ENCODE data around the gene SRMS. TPM values are rescaled to one million over a fixed set of nuclear protein-coding genes. Genes with fewer than 3 reads are reported as not detected.

SRMS gene
- total and polyA plus RNA-seq, 2 of the 13 experiments (the other 11 are each of a cell fraction or from before 2014, with no cell fraction given) = not detected

GRCh38 chr20:63587776-63588591, 40.4 kb upstream of the SRMS start (continued):
- TF ChIP-seq ZNF609 (CRISPR knock-in tag; IDR thresholded peaks at IDR 0.05; ENCODE audit: borderline replicate concordance) (no peak), ZNF407 (CRISPR knock-in tag; IDR thresholded peaks at IDR 0.05; ENCODE audit: not compliant biosample characterization) (no peak), FOXA3 (CRISPR knock-in tag; IDR thresholded peaks at IDR 0.05) (peak; percentile 18; the same call in 1 of the 2 replicates), ZNF333 (CRISPR knock-in tag; IDR thresholded peaks at IDR 0.05; ENCODE audit: borderline replicate concordance) (no peak; the same call in 1 of the 2 replicates), ZNF260 (CRISPR knock-in tag; IDR thresholded peaks at IDR 0.05; ENCODE audit: borderline replicate concordance, low read depth) (no peak), ZSCAN29 (CRISPR knock-in tag; conservative IDR thresholded peaks at IDR 0.05) (no peak), MLX (CRISPR knock-in tag; IDR thresholded peaks at IDR 0.05) (no peak), SMAD3 (CRISPR knock-in tag; IDR thresholded peaks at IDR 0.05) (no peak), ZNF414 (CRISPR knock-in tag; IDR thresholded peaks at IDR 0.05) (no peak), USF2 (IDR thresholded peaks at IDR 0.05; ENCODE audit: low read depth, low read length) (no peak), USF2 (CRISPR knock-in tag; IDR thresholded peaks at IDR 0.05; ENCODE audit: borderline replicate concordance) (no peak)
